Measurements from ENCODE around the gene RXRA. TPM values are rescaled to one million over a fixed set of nuclear protein-coding genes. Genes with fewer than 3 reads are reported as not detected.

RXRA gene
- total and polyA plus RNA-seq, 2 of the 13 experiments (the other 11 are each of a cell fraction or from before 2014, with no cell fraction given), result 18.9 to 29.2 TPM

- intact Hi-C loops (cut with micrococcal nuclease; ENCODE audit: unreplicated experiment), result no loop called here
- no TSS peak for BruUV-seq (replicated peaks)
- TF ChIP-seq HNRNPL (IDR thresholded peaks at IDR 0.05; ENCODE audit: low read depth, low read length) (peak; percentile 48; the same call in 1 of the 2 replicates), SIN3B (IDR thresholded peaks at IDR 0.05; ENCODE audit: low read length) (no peak)
- Histone ChIP-seq H3K4me3 (replicated peaks in 1 of 3; ENCODE audit: insufficient read depth in 1 of 3, low read depth in 2 of 3, low read length in 3 of 3) (no peak overlapping the region), H3K79me2 (ENCODE audit: insufficient read depth, low read length) (peaks cover 68% of the 10 kb centered on the region), H3K27ac (ENCODE audit: extremely low read length, insufficient read depth, low read length) (no peak overlapping the region), H3K9me3 (ENCODE audit: low read length) (no peaks in the 10 kb centered on the region), H3K9ac (ENCODE audit: insufficient read depth, low read depth, low read length) (no peak overlapping the region), H3K4me1 (ENCODE audit: insufficient read depth, low read length) (peaks cover 71% of the 10 kb centered on the region), H3K36me3 (replicated peaks in 1 of 2; ENCODE audit: control insufficient read depth in 1 of 2, insufficient read depth in 2 of 2, low read length in 2 of 2) (no peaks in the 10 kb centered on the region), H3K4me2 (ENCODE audit: low read depth, low read length) (no peak overlapping the region), H4K20me1 (ENCODE audit: insufficient read depth, low read length) (peaks cover 65% of the 10 kb centered on the region), H3K27me3 (ENCODE audit: control insufficient read depth in 1 of 2, insufficient read depth in 2 of 2, low read length in 2 of 2) (no peaks in the 10 kb centered on the region), H2AFZ (ENCODE audit: low read length) (no peak overlapping the region)
- CTCF ChIA-PET (ENCODE audit: low intra/inter-chr PET ratio, low total read pairs), result no interaction called here
- 87% methylated on average over 8 of the region's 17 CpGs for WGBS (ENCODE audit: low lambda C conversion rate)
- ATAC-seq, result no peak
- POLR2A ChIA-PET, result interaction anchor here (1.2 kb wide), 1 partner anchor 30 kb away, joined by 3 read pairs; no protein-coding TSS in a partner anchor
- no peak for DNase-seq (ENCODE audit: low spot score)
- no peak for FAIRE-seq
- in situ Hi-C loops (cut with HindIII; ENCODE audit: extremely low pct_ligation_motif_present, low pct_unique_long_range_greater_than_20kb), result no loop called here
These were observed 32.5 kb downstream of the RXRA start for GRCh38 chr9:134358662-134359319.

GRCh38 chr9:134359493-134360179 is 33.4 kb downstream of the RXRA start:
- Histone ChIP-seq H3K9ac (ENCODE audit: insufficient read depth, low read depth, low read length) (no peak overlapping the region), H3K79me2 (ENCODE audit: insufficient read depth, low read length) (peaks cover 67% of the 10 kb centered on the region), H4K20me1 (ENCODE audit: insufficient read depth, low read length) (peaks cover 64% of the 10 kb centered on the region), H3K4me3 (replicated peaks in 1 of 3; ENCODE audit: insufficient read depth in 1 of 3, low read depth in 2 of 3, low read length in 3 of 3) (no peak overlapping the region), H3K27ac (ENCODE audit: extremely low read length, insufficient read depth, low read length) (no peak overlapping the region), H3K27me3 (ENCODE audit: control insufficient read depth in 1 of 2, insufficient read depth in 2 of 2, low read length in 2 of 2) (no peaks in the 10 kb centered on the region), H3K4me2 (ENCODE audit: low read depth, low read length) (no peak overlapping the region), H3K4me1 (ENCODE audit: insufficient read depth, low read length) (peaks cover 71% of the 10 kb centered on the region), H3K36me3 (replicated peaks in 1 of 2; ENCODE audit: control insufficient read depth in 1 of 2, insufficient read depth in 2 of 2, low read length in 2 of 2) (no peaks in the 10 kb centered on the region), H3K9me3 (ENCODE audit: low read length) (no peaks in the 10 kb centered on the region), H2AFZ (ENCODE audit: low read length) (no peak overlapping the region)
- CTCF ChIA-PET (ENCODE audit: low intra/inter-chr PET ratio, low total read pairs), result no interaction called here
- no peak for FAIRE-seq
- 91% methylated on average over 7 of the region's 23 CpGs for WGBS (ENCODE audit: low lambda C conversion rate)
- intact Hi-C loops (cut with micrococcal nuclease; ENCODE audit: unreplicated experiment), result loop anchor here (5.0 kb wide), 1 partner anchor 187 kb away; no protein-coding TSS in a partner anchor
- POLR2A ChIA-PET, result interaction anchor here (1.2 kb wide), 1 partner anchor 31 kb away, joined by 3 read pairs; no protein-coding TSS in a partner anchor
- DNase-seq (ENCODE audit: low spot score), result no peak
- BruUV-seq (replicated peaks), result no TSS peak
- in situ Hi-C loops (cut with HindIII; ENCODE audit: extremely low pct_ligation_motif_present, low pct_unique_long_range_greater_than_20kb), result no loop called here
- ATAC-seq, result no peak
- TF ChIP-seq ZNF562 (CRISPR knock-in tag; IDR thresholded peaks at IDR 0.05; ENCODE audit: borderline replicate concordance) (no peak), AGO2 (optimal IDR thresholded peaks at IDR 0.05; ENCODE audit: low read depth, low read length) (peak; percentile 23), ARID5B (CRISPR knock-in tag; IDR thresholded peaks at IDR 0.05) (no peak), PATZ1 (CRISPR knock-in tag; IDR thresholded peaks at IDR 0.05) (0 out of 2 replicates have a peak, but pooled peaks have one; percentile 11), ZNF614 (CRISPR knock-in tag; IDR thresholded peaks at IDR 0.05; ENCODE audit: borderline replicate concordance) (no peak), NONO (IDR thresholded peaks at IDR 0.05) (no peak), NONO (CRISPR knock-in tag; conservative IDR thresholded peaks at IDR 0.05) (no peak), ZSCAN25 (CRISPR knock-in tag; IDR thresholded peaks at IDR 0.05) (0 out of 2 replicates have a peak, but pooled peaks have one; percentile 29)
